GM20000 (cell line): ENCODE results near the gene MEN1.
A peak's percentile ranks its signal among the peaks of the same experiment; 100 is the strongest.

Source experiments
- DNase-seq: peaks from one replicate; pipeline ENCODE4 v3.0.0; 2012; ENCODE audit warnings: low spot score
- CTCF ChIP-seq: IDR thresholded peaks from 2 replicates; pipeline ENCODE4 v1.5.1; 2012; ENCODE audit warnings: mild to moderate bottlenecking, control low read depth; ENCODE audit errors: extremely low read depth, missing control alignments

Gene MEN1

GRCh38 chr11:64802370-64803157 is 7.8 kb downstream of the MEN1 start:
- TF ChIP-seq CTCF: no peak
- peak; percentile 57 for DNase-seq

GRCh38 chr11:64801561-64802369 is 8.6 kb downstream of the MEN1 start:
- no peak for TF ChIP-seq CTCF
- no peak for DNase-seq

- no peak for TF ChIP-seq CTCF
- DNase-seq: no peak
Measured at GRCh38 chr11:64801158-64801464, 9.2 kb downstream of the MEN1 start.

- TF ChIP-seq CTCF: no peak
- no peak for DNase-seq
Measured at GRCh38 chr11:64800303-64801157, 9.8 kb downstream of the MEN1 start.

GRCh38 chr11:64799623-64800302 is 10.6 kb downstream of the MEN1 start:
- no peak for TF ChIP-seq CTCF
- no peak for DNase-seq

- no peak for DNase-seq
- TF ChIP-seq CTCF: no peak
Measured at GRCh38 chr11:64799256-64799622, 11.1 kb downstream of the MEN1 start.
